IPS-NIHi7 (cell line): ENCODE results near the gene PNRC2.
"Not testable (repeated sequence)": the region's sequence is repeated elsewhere in the genome, so short reads cannot be mapped to it uniquely, and the experiment has no call there.

Source experiments
- DNase-seq: peaks from one replicate; pipeline ENCODE4 v3.0.0; 2012; ENCODE audit warnings: mixed read lengths; ENCODE audit errors: extremely low spot score

Gene PNRC2

GRCh38 chr1:23992011-23992410 is 32.4 kb downstream of the PNRC2 start:
- not testable (repeated sequence) for DNase-seq

GRCh38 chr1:23995431-23995837 is 35.8 kb downstream of the PNRC2 start:
- DNase-seq: no peak

- DNase-seq: no peak
Observed at GRCh38 chr1:23996700-23997229, 37.1 kb downstream of the PNRC2 start.

GRCh38 chr1:23997812-23998211 is 38.2 kb downstream of the PNRC2 start:
- DNase-seq: no peak

GRCh38 chr1:23999156-23999671 is 39.6 kb downstream of the PNRC2 start:
- DNase-seq: no peak

- no peak for DNase-seq
Observed at GRCh38 chr1:24002695-24003094, 43.1 kb downstream of the PNRC2 start.

GRCh38 chr1:24003331-24003972 is 43.8 kb downstream of the PNRC2 start:
- no peak for DNase-seq

- no peak for DNase-seq
Observed at GRCh38 chr1:24004132-24004531, 44.5 kb downstream of the PNRC2 start.

GRCh38 chr1:24005163-24005562 is 45.5 kb downstream of the PNRC2 start:
- DNase-seq: no peak

- DNase-seq: no peak
Observed at GRCh38 chr1:24007079-24007478, 47.5 kb downstream of the PNRC2 start.

GRCh38 chr1:24008574-24009184 is 49.1 kb downstream of the PNRC2 start:
- DNase-seq: not testable (repeated sequence)

- DNase-seq: no peak
Observed at GRCh38 chr1:24009406-24009805, 49.8 kb downstream of the PNRC2 start.

- no peak for DNase-seq
Observed at GRCh38 chr1:24010650-24011049, 51.0 kb downstream of the PNRC2 start.

GRCh38 chr1:24012878-24013277 is 53.2 kb downstream of the PNRC2 start:
- DNase-seq: not testable (repeated sequence)
